K562 (cell line): Measurements from ENCODE around the gene SLC4A4. TPM values are rescaled to one million over a fixed set of nuclear protein-coding genes. Genes with fewer than 3 reads are reported as not detected.

Experiments
- ATAC-seq: fragments of 200-7000 bp; cut with Tn5 transposase; 3 replicates; pipeline ENCODE4 v1.9.1; 2020; ENCODE audit warnings: moderate library complexity
- BruUV-seq: library from RNA; stranded (reverse); fragments of 400-500 nt; replicated peaks from 2 replicates; lab custom pipeline; 2021; lab: Mats Ljungman, UMichigan
- CTCF ChIA-PET: fragments of 300-600 bp; formaldehyde crosslinking; extraction: SDS; loops from one replicate; lab custom pipeline; 2021; ENCODE audit warnings: low intra/inter-chr PET ratio; lab: Yijun Ruan, JAX
- POLR2A ChIA-PET: fragments of 300-600, 350-650 bp; sonication (Branson Sonifier 250); formaldehyde crosslinking; extraction: SDS; loops from one replicate; lab custom pipeline; 2021; ENCODE audit warnings: antibody characterized with exemption, inconsistent platforms; lab: Yijun Ruan, JAX
- DNase-seq, 4 experiments: peaks; one replicate each; pipeline versions ENCODE4 v3.0.0 to v3.0.0-alpha.2; 2011 to 2018; ENCODE audit warnings: low spot score in 3 of 4, mixed read lengths in 3 of 4; ENCODE audit errors: extremely low read depth in 1 of 4
- FAIRE-seq: peaks from 2 replicates; lab custom pipeline; 2011; peaks lifted over from hg19 to GRCh38; lab: Jason Lieb, UNC
- H2AFZ ChIP-seq: 2 replicates; pipeline ENCODE4 v1.6.0; 2011; ENCODE audit warnings: low read depth, low read length, control low read depth, inconsistent platforms
- H3K27ac ChIP-seq: fragments of 200-600 bp; 3 replicates; pipeline ENCODE4 v1.8.0; 2011; ENCODE audit warnings: low read depth, mild to moderate bottlenecking, control low read depth, inconsistent platforms, low read length, moderate library complexity, mixed read lengths; ENCODE audit errors: extremely low read depth
- H3K27me3 ChIP-seq, 2 experiments: fragments of 300-600 bp in 1 of 2; 2 replicates in 1 of 2; 3 replicates in 1 of 2; pipeline versions ENCODE4 v1.6.0 to v1.8.0; 2011; ENCODE audit warnings: inconsistent platforms in 2 of 2, low read length in 2 of 2, mild to moderate bottlenecking in 1 of 2, mixed read lengths in 1 of 2, moderate library complexity in 1 of 2; ENCODE audit not compliant: control insufficient read depth in 2 of 2, insufficient read depth in 2 of 2
- H3K36me3 ChIP-seq: fragments of 300-600 bp; 3 replicates; pipeline ENCODE4 v1.8.0; 2011; ENCODE audit warnings: mild to moderate bottlenecking, low read length, inconsistent platforms; ENCODE audit not compliant: control insufficient read depth, insufficient read depth
- H3K4me1 ChIP-seq, 2 experiments: fragments of 200-600 bp in 1 of 2; replicated peaks in 1 of 2; 2 replicates in 1 of 2; 3 replicates in 1 of 2; pipeline versions ENCODE4 v1.5.1 to v1.8.0; 2011; ENCODE audit warnings: inconsistent platforms in 2 of 2, low read length in 2 of 2, mild to moderate bottlenecking in 1 of 2, mixed read lengths in 1 of 2, moderate library complexity in 1 of 2; ENCODE audit not compliant: control insufficient read depth in 2 of 2, insufficient read depth in 2 of 2
- H3K4me2 ChIP-seq: 2 replicates; pipeline ENCODE4 v1.6.1; 2011; ENCODE audit warnings: low read length, control low read depth, inconsistent platforms, mixed read lengths; ENCODE audit not compliant: insufficient read depth
- H3K4me3 ChIP-seq: fragments of 200-600 bp; sonication (generic), shearing (Covaris generic); 2 replicates; pipeline ENCODE4 v1.5.1; 2016; ENCODE audit warnings: control low read depth, inconsistent platforms
- H3K79me2 ChIP-seq: fragments of 200-600 bp; 3 replicates; pipeline ENCODE4 v1.8.0; 2011; ENCODE audit warnings: low read length, inconsistent platforms; ENCODE audit not compliant: control insufficient read depth, insufficient read depth
- H3K9ac ChIP-seq, 2 experiments: 2 replicates each; pipeline versions ENCODE4 v1.6.0 to v1.6.1; 2011; ENCODE audit warnings: low read depth in 2 of 2, low read length in 2 of 2, control low read depth in 1 of 2, inconsistent platforms in 1 of 2, mild to moderate bottlenecking in 1 of 2, mixed read lengths in 1 of 2; ENCODE audit not compliant: insufficient read depth in 1 of 2
- H3K9me1 ChIP-seq: one replicate; pipeline ENCODE4 v1.6.0; 2011; ENCODE audit warnings: inconsistent platforms, mild to moderate bottlenecking, low read length, moderate library complexity; ENCODE audit not compliant: control insufficient read depth, insufficient read depth
- H3K9me3 ChIP-seq: replicated peaks from 2 replicates; pipeline ENCODE4 v1.5.1; 2011; ENCODE audit warnings: low read depth, low read length, inconsistent platforms; ENCODE audit not compliant: control insufficient read depth, insufficient read depth
- H4K20me1 ChIP-seq: replicated peaks from 2 replicates; pipeline ENCODE4 v1.6.1; 2011; ENCODE audit warnings: low read length, inconsistent platforms, mixed read lengths; ENCODE audit not compliant: control insufficient read depth, insufficient read depth
- CHCHD3 ChIP-seq: fragments of 250-450 bp; sonication (Bioruptor Pico); IDR thresholded peaks from 2 replicates; pipeline ENCODE4 v2.1.2; 2022; ENCODE audit warnings: mild to moderate bottlenecking
- FOXJ3 ChIP-seq: sonication (generic); formaldehyde crosslinking; IDR thresholded peaks from 2 replicates; pipeline ENCODE4 v1.4.0; 2020; ENCODE audit warnings: mild to moderate bottlenecking, missing genetic modification reagents
- HDAC6 ChIP-seq: IDR thresholded peaks from 2 replicates; pipeline ENCODE4 v1.6.1; 2012; ENCODE audit warnings: low read depth, mild to moderate bottlenecking, control low read depth, inconsistent platforms, low read length, moderate library complexity
- MLLT1 ChIP-seq, 2 experiments: fragments of 450-650 bp; IDR thresholded peaks; 2 replicates each; pipeline ENCODE4 v1.6.1; 2016
- PHF20 ChIP-seq: fragments of 450-650 bp; IDR thresholded peaks from 2 replicates; pipeline ENCODE4 v1.6.1; 2018; ENCODE audit not compliant: partially characterized antibody
- POLR2H ChIP-seq: IDR thresholded peaks from 2 replicates; pipeline ENCODE4 v1.6.1; 2016; ENCODE audit warnings: missing genetic modification characterization, low read depth, mild to moderate bottlenecking, control low read depth, missing compliant biosample characterization, moderate library complexity
- PYGO2 ChIP-seq: fragments of 450-650 bp; IDR thresholded peaks from 2 replicates; pipeline ENCODE4 v1.6.1; 2016; ENCODE audit warnings: mild to moderate bottlenecking, missing genetic modification characterization, moderate library complexity, missing compliant biosample characterization
- TCF7L2 ChIP-seq: fragments of 150-350 bp; IDR thresholded peaks from 2 replicates; pipeline ENCODE4 v1.6.1; 2016; ENCODE audit warnings: low read depth, mild to moderate bottlenecking, low read length, moderate library complexity
- TGIF2 ChIP-seq: sonication (generic); formaldehyde crosslinking; IDR thresholded peaks from 2 replicates; pipeline ENCODE4 v1.8.1; 2022; ENCODE audit warnings: mild to moderate bottlenecking, missing genetic modification reagents, moderate library complexity
- ZFP30 ChIP-seq: fragments of 250-450 bp; sonication (Bioruptor Pico); IDR thresholded peaks from 2 replicates; pipeline ENCODE4 v1.8.0; 2022; ENCODE audit warnings: moderate library complexity, mild to moderate bottlenecking, inconsistent platforms, borderline replicate concordance
- ZNF197 ChIP-seq: fragments of 200-800 bp; sonication (Bioruptor generic); IDR thresholded peaks from 2 replicates; pipeline ENCODE4 v1.6.1; 2016; ENCODE audit warnings: low read depth, missing genetic modification characterization, missing compliant biosample characterization
- ZNF347 ChIP-seq: fragments of 450-650 bp; formaldehyde crosslinking; IDR thresholded peaks from 2 replicates; pipeline ENCODE4 v1.4.0; 2020; ENCODE audit warnings: low read depth, mild to moderate bottlenecking, moderate library complexity
- ZNF444 ChIP-seq: fragments of 250-450 bp; sonication (Bioruptor Pico); IDR thresholded peaks from 2 replicates; pipeline ENCODE4 v1.4.0; 2020; ENCODE audit warnings: mild to moderate bottlenecking, moderate library complexity
- ZNF717 ChIP-seq: fragments of 250-450 bp; sonication (Bioruptor Pico); IDR thresholded peaks from 2 replicates; pipeline ENCODE4 v1.5.0; 2021
- ZNF830 ChIP-seq: fragments of 250-450 bp; sonication (Bioruptor Pico); IDR thresholded peaks from 2 replicates; pipeline ENCODE4 v1.5.0; 2021; ENCODE audit warnings: mild to moderate bottlenecking
- WGBS: fragments of 100-300 bp; shearing (Covaris generic); methylation state at CpG from one replicate; pipeline ENCODE4 v1.1.6; 2016; ENCODE audit warnings: low coverage, mixed read lengths; ENCODE audit not compliant: insufficient coverage; ENCODE audit errors: missing lambda C conversion rate; 5-methylcytosine and 5-hydroxymethylcytosine counted together
- in situ Hi-C: fragments of 300-500 bp; cut with MboI; formaldehyde crosslinking; loops from 4 replicates; pipeline ENCODE4 v1.15.0; 2018; ENCODE audit warnings: inconsistent platforms, mixed read lengths
- intact Hi-C: fragments of 100-400 bp; cut with micrococcal nuclease; formaldehyde crosslinking; loops from 2 replicates; pipeline ENCODE4 v1.14.2; 2022
- polyA plus RNA-seq, 8 experiments: library from polyadenylated mRNA; depleted of rRNA in 4 of 8; stranded (reverse) in 5 of 8; unstranded in 3 of 8; fragments of >200 nt; fragmentation: Nextera tagmentation in 2 of 8; fragmentation: Illumina TruSeq in 1 of 8; extraction: Ambion mirVana in 2 of 8; extraction: Trizol in 1 of 8; gene quantifications; 2 replicates each; pipeline versions ENCODE4 v1.2.1 to v1.2.3, GENCODE V29; 2011 to 2014; ENCODE audit warnings: inconsistent platforms in 1 of 8, missing spikeins in 1 of 8
- total RNA-seq, 7 experiments: library from RNA; depleted of rRNA in 6 of 7; stranded (reverse); fragments of >200 nt in 6 of 7; fragmentation: Illumina TruSeq in 2 of 7; extraction: Trizol in 2 of 7; gene quantifications; 2 replicates each; pipeline versions ENCODE4 v1.2.1 to v1.2.3, GENCODE V29; 2011 to 2021; ENCODE audit warnings: low replicate concordance in 1 of 7
- TF ChIP-seq, protein P1 (sequence below): fragments of 250-450 bp; sonication (Bioruptor Pico); IDR thresholded peaks from 2 replicates; pipeline ENCODE4 v1.4.0; 2020; ENCODE audit warnings: mild to moderate bottlenecking, moderate library complexity
- TF ChIP-seq, protein P2 (sequence below): fragments of 250-450 bp; sonication (Bioruptor Pico); IDR thresholded peaks from 2 replicates; pipeline ENCODE4 v1.5.0; 2021

Gene SLC4A4
- total and polyA plus RNA-seq, 9 of the 15 experiments (the other 6 are each of a cell fraction or from before 2014, with no cell fraction given) = 0.01 to 0.18 (median 0.07) TPM; not detected in 2

DNA sequence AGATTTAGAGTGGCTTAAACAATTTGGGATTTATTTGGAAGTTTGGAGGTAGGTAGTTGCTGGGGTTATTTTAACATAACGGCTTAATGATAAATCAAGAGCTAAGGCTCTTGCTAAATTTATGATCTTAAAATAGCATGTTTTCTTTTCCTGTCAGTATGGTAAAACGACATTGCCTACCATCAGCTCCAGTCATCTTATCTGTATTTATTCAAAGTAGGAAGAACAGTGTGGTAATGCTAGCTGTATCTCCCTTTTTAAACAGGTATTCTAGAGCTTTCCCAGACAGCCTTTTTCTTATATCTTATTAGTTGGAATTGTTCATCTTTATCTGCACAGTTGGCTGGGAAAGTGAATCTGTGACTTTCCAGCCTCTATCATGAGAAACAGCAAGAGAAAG is 110.2 kb downstream of the SLC4A4 start:
- no peak overlapping the region for H3K9ac ChIP-seq
- FAIRE-seq (no peak), ATAC-seq (no peak), DNase-seq (no peak)
- H3K27me3 ChIP-seq = no peaks in the 10 kb centered on the region
- intact Hi-C loops (no loop called here), in situ Hi-C loops (no loop called here)
- no peak overlapping the region for H3K4me2 ChIP-seq
- ChIA-PET CTCF (no interaction called here), POLR2A (interaction anchor here (1.0 kb wide), 2 partner anchors 9 kb away, joined by 3 read pairs; no protein-coding TSS in a partner anchor)
- H2AFZ ChIP-seq = no peak overlapping the region
- H3K36me3 ChIP-seq = no peaks in the 10 kb centered on the region
- H3K4me3 ChIP-seq = no peak overlapping the region
- H3K27ac ChIP-seq = no peak overlapping the region
- H3K4me1 ChIP-seq = no peaks in the 10 kb centered on the region
- no peak for TF ChIP-seq ZNF347 (CRISPR knock-in tag)
- TF ChIP-seq, protein P1, sequence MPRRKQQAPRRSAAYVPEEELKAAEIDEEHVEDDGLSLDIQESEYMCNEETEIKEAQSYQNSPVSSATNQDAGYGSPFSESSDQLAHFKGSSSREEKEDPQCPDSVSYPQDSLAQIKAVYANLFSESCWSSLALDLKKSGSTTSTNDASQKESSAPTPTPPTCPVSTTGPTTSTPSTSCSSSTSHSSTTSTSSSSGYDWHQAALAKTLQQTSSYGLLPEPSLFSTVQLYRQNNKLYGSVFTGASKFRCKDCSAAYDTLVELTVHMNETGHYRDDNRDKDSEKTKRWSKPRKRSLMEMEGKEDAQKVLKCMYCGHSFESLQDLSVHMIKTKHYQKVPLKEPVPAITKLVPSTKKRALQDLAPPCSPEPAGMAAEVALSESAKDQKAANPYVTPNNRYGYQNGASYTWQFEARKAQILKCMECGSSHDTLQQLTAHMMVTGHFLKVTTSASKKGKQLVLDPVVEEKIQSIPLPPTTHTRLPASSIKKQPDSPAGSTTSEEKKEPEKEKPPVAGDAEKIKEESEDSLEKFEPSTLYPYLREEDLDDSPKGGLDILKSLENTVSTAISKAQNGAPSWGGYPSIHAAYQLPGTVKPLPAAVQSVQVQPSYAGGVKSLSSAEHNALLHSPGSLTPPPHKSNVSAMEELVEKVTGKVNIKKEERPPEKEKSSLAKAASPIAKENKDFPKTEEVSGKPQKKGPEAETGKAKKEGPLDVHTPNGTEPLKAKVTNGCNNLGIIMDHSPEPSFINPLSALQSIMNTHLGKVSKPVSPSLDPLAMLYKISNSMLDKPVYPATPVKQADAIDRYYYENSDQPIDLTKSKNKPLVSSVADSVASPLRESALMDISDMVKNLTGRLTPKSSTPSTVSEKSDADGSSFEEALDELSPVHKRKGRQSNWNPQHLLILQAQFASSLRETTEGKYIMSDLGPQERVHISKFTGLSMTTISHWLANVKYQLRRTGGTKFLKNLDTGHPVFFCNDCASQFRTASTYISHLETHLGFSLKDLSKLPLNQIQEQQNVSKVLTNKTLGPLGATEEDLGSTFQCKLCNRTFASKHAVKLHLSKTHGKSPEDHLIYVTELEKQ (CRISPR knock-in tag) = no peak
- no peak for TF ChIP-seq PYGO2
- TF ChIP-seq CHCHD3 (CRISPR knock-in tag) = no peak
- no peak for TF ChIP-seq ZNF717 (CRISPR knock-in tag)
- no peak for TF ChIP-seq MLLT1 (IDR thresholded peaks at IDR 0.05)
- no peak for TF ChIP-seq POLR2H
- TF ChIP-seq TGIF2 (CRISPR knock-in tag) = no peak
- no peak for TF ChIP-seq ZNF830 (CRISPR knock-in tag)
- no peak for TF ChIP-seq ZNF444 (CRISPR knock-in tag)
- no peak for TF ChIP-seq HDAC6
- no peak for TF ChIP-seq ZFP30 (CRISPR knock-in tag)
- no peak for TF ChIP-seq PHF20
- no peak for TF ChIP-seq ZNF197 (CRISPR knock-in tag)
- TF ChIP-seq TCF7L2 = no peak
- no peak for TF ChIP-seq FOXJ3 (CRISPR knock-in tag)
- TF ChIP-seq, protein P2, sequence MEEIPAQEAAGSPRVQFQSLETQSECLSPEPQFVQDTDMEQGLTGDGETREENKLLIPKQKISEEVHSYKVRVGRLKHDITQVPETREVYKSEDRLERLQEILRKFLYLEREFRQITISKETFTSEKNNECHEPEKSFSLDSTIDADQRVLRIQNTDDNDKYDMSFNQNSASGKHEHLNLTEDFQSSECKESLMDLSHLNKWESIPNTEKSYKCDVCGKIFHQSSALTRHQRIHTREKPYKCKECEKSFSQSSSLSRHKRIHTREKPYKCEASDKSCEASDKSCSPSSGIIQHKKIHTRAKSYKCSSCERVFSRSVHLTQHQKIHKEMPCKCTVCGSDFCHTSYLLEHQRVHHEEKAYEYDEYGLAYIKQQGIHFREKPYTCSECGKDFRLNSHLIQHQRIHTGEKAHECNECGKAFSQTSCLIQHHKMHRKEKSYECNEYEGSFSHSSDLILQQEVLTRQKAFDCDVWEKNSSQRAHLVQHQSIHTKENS (CRISPR knock-in tag) = no peak
- 0% methylated on average over 2 of the region's 2 CpGs for WGBS
- H4K20me1 ChIP-seq = no peaks in the 10 kb centered on the region
- no peaks in the 10 kb centered on the region for H3K9me3 ChIP-seq
- no peaks in the 10 kb centered on the region for H3K79me2 ChIP-seq
- H3K9me1 ChIP-seq = no peaks in the 10 kb centered on the region
- no TSS peak for BruUV-seq
